ENCODE results near the gene RIMBP2.

DNA sequence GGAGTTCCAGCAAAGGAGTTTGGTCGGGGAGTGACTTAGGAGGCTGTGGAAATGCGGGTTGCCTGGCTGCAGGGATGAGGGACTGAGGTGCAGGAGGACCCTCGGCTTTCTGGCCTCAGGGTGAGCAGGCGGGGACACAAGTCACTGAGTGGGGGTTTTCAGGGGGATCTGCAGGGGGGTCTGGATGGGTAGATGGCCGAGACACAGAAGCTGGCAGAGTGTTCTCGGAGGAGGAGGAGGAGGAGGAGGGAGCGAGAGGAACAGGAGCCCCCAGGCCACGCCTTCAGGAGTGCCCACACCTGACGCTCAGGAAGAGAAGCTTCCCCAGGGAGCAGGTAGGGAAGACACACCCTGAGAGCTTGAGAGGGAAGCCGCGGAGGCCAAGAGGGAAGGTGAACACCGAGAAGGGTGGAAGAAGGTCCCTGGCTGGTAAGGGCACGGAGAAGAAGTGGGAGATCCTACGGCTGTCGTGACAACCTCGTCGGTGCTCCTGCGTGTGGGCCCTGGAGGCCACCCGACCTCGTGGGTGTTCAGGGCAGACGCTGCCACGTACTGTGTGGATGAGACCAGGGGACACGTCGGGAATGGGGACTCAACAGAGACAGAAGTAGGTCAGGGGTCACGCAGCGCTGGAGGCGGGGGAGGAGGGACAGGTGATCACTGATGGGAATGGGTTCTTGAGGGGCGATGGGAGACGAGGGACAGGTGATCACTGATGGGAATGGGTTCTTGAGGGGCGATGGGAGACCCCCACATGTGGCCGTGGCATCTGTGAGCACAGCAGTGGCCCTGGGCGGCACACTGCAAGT, 269.0 kb downstream of the RIMBP2 start:
- TF ChIP-seq EZH2 (IDR thresholded peaks at IDR 0.05; ENCODE audit: borderline replicate concordance, insufficient read depth, low read length, poor library complexity, severe bottlenecking) = no peak
- TF ChIP-seq, protein P1, sequence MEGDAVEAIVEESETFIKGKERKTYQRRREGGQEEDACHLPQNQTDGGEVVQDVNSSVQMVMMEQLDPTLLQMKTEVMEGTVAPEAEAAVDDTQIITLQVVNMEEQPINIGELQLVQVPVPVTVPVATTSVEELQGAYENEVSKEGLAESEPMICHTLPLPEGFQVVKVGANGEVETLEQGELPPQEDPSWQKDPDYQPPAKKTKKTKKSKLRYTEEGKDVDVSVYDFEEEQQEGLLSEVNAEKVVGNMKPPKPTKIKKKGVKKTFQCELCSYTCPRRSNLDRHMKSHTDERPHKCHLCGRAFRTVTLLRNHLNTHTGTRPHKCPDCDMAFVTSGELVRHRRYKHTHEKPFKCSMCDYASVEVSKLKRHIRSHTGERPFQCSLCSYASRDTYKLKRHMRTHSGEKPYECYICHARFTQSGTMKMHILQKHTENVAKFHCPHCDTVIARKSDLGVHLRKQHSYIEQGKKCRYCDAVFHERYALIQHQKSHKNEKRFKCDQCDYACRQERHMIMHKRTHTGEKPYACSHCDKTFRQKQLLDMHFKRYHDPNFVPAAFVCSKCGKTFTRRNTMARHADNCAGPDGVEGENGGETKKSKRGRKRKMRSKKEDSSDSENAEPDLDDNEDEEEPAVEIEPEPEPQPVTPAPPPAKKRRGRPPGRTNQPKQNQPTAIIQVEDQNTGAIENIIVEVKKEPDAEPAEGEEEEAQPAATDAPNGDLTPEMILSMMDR (IDR thresholded peaks at IDR 0.05; ENCODE audit: poor library complexity, severe bottlenecking) = no peak
- TF ChIP-seq POLR2AphosphoS5 (IDR thresholded peaks at IDR 0.05) = no peak
- no peak for TF ChIP-seq SMC3 (conservative IDR thresholded peaks at IDR 0.05; ENCODE audit: poor library complexity)
- TF ChIP-seq EP300 (conservative IDR thresholded peaks at IDR 0.05; ENCODE audit: poor library complexity, severe bottlenecking) = no peak
- TF ChIP-seq TAF1 (IDR thresholded peaks at IDR 0.05; ENCODE audit: low read depth) = no peak
- no peak for TF ChIP-seq RAD21 (conservative IDR thresholded peaks at IDR 0.05)

Measured in neural cell (in vitro differentiated cells).